Measurements from ENCODE around the gene HLA-C.
"Not testable (repeated sequence)": the region's sequence is repeated elsewhere in the genome, so short reads cannot be mapped to it uniquely, and the experiment has no call there.

HLA-C gene

DNA sequence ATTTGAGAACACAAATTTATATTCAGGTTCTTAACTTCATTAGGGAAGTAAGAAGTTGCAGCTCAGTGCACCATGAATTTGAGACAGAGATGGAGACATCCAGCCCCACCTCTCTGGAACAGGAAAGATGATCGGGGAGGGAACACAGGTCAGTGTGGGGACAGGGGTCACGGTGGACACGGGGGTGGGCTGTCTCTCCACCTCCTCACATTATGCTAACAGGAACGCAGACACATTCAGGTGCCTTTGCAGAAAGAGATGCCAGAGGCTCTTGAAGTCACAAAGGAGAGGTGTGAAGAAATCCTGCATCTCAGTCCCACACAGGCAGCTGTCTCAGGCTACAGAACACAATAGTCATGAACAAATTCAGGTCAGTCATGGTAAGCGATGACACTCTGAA, 3.1 kb downstream of the HLA-C start:
- DNase-seq: no peak

GRCh38 chr6:31268369-31268765, 3.5 kb downstream of the HLA-C start:
- DNase-seq: no peak

DNA sequence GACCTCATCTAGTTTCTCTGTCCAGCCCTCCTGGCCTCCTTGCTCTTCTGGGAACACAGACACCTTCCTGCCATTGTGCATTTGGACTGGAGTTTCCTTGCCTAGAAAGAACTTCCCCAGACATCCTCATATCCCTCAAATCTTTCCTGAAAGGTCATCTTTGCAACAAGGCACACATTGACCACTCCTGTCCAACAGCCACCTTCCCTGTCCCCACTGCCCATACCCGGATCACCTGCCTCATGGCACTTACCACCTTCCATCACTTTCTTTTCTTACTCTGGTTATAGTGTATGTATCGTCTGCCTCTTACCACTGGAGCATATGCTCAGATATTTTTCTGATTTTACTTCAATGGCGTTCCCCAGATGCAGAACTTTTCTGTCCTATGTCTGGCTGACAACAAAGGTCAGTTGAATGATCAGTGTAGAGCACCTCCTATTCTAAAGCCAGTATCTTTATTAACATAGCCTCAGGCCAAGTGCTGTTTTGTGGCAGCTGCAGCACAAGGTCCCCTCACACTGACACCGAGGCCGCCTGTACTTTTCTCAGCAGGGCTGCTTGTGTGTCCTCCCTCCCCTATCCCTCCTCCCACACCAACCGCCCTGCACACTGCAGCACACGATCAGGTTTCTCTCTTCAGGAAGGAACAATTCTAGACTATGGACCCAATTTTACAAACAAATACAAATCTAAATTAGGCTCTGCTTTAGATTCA, 4.1 kb downstream of the HLA-C start:
- no peak for DNase-seq

DNA sequence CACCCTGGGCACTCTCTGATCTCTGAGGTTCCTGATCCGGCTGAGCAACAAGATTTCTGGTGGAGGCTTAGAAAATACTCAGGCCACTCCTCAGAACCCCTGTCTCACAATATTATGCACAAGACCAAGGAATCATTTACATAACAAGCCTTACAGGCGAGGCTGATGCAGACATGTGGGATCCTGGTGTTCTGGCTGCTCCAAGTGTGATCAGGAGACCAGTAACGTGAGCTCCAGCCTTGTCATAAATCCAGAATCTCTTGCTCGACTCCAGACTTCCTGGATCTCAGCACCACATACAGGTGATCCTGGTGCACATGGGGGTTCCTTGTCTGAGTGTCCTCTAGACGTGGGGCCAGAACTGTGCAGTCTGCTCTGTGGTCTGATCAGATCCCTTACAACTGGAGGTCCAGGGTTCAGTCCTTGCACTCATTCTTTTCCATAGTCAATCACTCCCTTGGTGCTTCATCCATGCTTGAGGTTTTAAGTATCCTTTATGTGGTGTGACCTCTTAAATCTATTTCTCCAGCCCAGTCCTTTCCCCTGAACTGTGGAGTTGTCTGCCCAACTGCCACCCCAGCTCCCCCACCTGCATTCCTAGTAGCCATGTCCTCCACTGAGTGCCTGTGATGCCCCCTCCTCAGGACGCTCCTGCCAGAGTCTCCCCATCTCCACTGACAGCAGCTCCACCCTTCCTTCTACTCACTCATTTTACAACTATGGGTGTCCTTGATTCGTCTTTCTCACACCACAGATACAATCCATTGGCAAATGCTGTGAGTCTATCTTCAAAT, 5.1 kb downstream of the HLA-C start:
- DNase-seq: no peak

GRCh38 chr6:31265926-31266325, 6.0 kb downstream of the HLA-C start:
- DNase-seq: no peak

GRCh38 chr6:31263346-31263933, 8.5 kb downstream of the HLA-C start:
- DNase-seq: not testable (repeated sequence)

DNA sequence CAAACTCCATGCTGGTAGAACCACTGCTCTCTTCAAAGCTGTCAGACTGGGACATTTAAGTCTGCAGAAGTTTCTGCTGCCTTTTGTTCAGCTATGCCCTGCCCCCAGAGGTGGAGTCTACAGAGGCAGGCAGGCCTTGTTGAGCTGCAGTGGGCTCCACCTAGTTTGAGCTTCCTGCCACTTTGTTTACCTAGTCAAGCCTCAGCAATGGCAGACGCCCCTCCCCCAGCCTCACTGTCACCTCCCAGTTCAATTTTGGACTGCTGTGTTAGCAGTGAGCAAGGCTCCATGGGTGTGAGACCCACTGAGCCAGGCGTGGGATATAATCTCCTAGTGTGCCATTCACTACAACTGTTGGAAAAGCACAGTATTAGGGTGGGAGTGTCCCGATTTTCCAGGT, 11.9 kb downstream of the HLA-C start:
- DNase-seq: not testable (repeated sequence)

DNA sequence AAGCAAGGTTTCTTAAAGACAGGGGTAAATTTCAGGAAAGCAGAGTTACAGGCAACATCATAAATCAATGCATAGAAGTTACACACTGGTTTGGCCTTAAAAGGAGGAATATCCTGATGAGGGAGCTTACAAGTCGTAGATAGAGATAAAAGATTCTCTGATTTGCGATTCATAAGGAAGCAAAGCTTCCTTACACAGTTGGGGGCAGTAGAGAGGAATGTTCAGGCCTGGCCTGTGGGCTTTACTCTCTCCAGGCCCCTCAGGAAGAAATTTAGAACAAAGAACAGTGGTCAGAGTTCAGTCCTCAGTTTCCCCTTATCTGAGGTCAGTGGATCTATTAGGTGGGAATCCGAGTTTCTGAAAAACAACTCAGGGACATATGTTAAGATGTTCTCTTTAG, 19.3 kb downstream of the HLA-C start:
- no peak for DNase-seq

- DNase-seq: no peak
These were observed 20.6 kb downstream of the HLA-C start for GRCh38 chr6:31251261-31251660.

DNA sequence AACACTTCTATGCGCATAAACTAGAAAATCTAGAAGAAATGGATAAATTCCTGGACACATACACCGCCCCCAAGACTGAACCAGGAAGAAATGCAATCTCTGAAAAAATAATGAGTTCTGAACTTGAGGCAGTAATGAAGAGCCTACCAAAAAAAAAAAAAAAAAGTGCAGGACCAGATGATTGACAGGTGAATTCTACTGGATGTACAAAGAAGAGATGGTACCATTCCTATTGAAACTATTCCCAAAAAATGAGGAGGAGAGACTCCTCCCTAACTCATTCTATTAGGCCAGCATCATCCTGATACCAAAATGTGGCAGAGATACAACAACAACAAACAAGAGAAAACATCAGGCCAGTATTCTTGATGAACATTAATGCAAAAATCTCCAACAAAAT, 22.7 kb downstream of the HLA-C start:
- DNase-seq: no peak

GRCh38 chr6:31247813-31248212, 24.1 kb downstream of the HLA-C start:
- no peak for DNase-seq

DNA sequence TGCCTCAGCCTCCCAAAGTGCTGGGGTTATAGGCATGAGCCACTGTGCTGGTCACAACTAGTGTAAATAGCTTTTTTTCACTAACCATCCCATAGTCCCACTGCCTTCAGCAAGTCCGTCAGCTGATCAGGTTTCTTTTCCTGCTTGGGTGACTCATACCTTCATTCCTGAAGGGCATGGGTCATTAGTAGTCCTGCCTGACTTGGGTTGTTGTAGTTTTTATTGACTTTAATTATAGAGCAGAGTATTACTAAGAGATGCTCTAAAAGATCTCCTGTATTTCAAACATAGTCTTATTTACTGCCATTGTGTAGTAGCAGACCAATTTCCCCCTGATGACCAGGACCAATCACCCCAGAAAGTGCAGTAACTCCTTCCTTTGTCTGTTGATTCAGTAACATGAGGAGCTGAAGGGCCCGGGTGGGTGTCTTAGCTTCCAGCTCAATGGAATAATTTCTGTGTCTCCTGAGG, 25.8 kb downstream of the HLA-C start:
- no peak for DNase-seq

GRCh38 chr6:31243508-31243907, 28.4 kb downstream of the HLA-C start:
- DNase-seq: no peak

- DNase-seq: no peak
These were observed 32.0 kb downstream of the HLA-C start for GRCh38 chr6:31239854-31240253.

DNA sequence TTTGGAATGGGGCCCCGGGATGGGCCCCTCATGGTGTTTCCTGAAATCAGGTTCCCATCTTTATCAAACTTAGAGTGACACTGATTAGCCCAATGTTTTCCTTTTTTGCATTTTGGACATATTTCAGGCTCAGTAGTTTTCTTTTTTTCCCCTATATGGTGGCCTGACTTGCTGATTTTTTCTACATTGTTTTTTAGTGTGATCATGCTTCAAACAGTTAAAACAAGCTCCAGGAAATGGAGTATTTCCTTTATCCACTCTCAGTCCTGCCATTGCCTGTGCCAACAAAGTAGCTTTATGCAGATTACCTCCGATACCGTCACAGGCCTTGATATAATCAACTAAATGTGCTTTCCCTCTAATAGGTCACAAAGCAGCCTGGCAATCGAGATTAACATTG, 37.8 kb downstream of the HLA-C start:
- not testable (repeated sequence) for DNase-seq

GRCh38 chr6:31228476-31228875, 43.4 kb downstream of the HLA-C start:
- no peak for DNase-seq

GRCh38 chr6:31227143-31227542, 44.7 kb downstream of the HLA-C start:
- DNase-seq: no peak

- no peak for DNase-seq
These were observed 46.2 kb downstream of the HLA-C start for GRCh38 chr6:31225735-31226134.

- DNase-seq: no peak
These were observed 49.4 kb downstream of the HLA-C start for GRCh38 chr6:31222496-31222895.

Measured in bone marrow (tissue), 2 donors.